HG03139 (cell line): ENCODE data around the gene LGALS7.
"Not testable (repeated sequence)": the region's sequence is repeated elsewhere in the genome, so short reads cannot be mapped to it uniquely, and the experiment has no call there.

ENCODE experiments used
- ATAC-seq: cut with Tn5 transposase; IDR thresholded peaks from one replicate; pipeline ENCODE4 v1.9.1; 2021; ENCODE audit not compliant: unreplicated experiment

Gene LGALS7

DNA sequence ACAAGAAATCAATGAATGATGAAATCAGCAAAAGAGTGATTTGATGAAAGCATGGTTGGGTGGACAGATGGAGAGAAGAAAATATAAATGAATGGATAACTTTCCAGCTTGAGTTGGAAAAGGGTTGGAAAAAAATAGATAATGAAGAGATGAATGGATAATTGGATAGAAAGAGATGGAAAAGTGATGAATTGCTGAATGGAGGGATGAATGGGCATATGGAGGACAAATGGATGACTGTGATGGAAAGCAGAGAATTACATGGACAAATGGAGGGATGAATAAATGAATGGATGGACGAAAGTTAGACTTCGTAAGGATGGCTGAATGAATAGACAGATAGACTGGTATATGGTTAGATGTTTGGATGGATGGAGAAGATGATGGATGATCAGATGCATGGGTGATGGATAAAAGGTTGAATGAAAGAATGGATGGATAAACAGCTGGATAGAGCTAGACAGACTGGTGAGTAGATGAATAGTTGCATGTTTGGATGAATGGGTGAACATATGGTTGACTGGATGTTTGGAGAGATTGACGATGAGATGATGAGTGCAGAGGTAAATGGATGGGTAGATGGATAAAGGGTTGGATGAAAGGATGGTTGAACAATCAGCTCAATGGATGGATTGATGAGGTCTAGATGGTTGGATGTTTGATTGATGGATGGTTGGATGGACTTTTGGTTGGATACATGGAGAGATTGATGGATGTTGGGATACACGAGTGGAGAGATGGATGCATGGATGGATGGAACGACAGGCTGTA, 27.4 kb upstream of the LGALS7 start:
- ATAC-seq = no peak

- no peak for ATAC-seq
These were observed 25.8 kb upstream of the LGALS7 start for GRCh38 chr19:38799104-38799503.

GRCh38 chr19:38797781-38798180, 24.5 kb upstream of the LGALS7 start:
- ATAC-seq = not testable (repeated sequence)

DNA sequence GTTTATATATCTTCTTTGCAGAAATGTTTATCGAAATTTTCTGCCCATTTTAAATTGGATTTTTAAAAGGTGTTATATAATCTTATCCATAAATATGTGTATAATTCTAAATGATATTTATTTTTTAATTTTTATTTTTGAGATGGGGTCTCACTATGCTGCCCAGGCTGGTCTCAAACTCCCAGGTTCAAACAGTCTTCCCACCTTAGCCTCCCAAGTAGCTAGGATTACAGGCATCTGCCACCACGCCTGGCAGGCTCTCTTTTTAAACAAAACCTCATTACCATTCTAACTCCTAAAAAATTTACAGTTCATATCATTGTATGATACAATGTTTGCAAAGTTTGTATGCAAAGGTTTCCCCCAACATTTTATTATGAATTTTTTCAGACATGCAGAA, 22.8 kb upstream of the LGALS7 start:
- ATAC-seq = no peak

- no peak for ATAC-seq
These were observed 22.2 kb upstream of the LGALS7 start for GRCh38 chr19:38795549-38795948.

DNA sequence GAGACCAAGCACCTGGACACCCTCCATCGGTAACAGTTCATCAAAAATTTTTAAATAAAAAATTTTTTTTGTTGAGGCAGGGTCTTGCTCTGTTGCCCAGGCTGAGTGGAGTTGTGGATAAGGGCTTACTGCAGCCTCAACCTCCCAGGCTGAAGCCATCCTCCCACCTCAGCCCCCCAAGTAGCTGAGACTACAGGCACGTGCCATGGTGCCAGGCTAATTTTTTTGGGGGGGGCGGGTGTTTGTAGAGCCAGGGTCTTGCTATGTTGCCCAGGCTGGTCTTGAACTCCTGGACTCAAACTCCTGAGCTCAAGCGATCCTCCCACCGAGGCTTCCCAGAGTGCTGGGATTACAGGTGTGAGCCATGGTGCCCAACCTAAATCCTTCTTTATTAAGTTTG, 20.4 kb upstream of the LGALS7 start:
- ATAC-seq = no peak

GRCh38 chr19:38793177-38793576, 19.9 kb upstream of the LGALS7 start:
- ATAC-seq = no peak

DNA sequence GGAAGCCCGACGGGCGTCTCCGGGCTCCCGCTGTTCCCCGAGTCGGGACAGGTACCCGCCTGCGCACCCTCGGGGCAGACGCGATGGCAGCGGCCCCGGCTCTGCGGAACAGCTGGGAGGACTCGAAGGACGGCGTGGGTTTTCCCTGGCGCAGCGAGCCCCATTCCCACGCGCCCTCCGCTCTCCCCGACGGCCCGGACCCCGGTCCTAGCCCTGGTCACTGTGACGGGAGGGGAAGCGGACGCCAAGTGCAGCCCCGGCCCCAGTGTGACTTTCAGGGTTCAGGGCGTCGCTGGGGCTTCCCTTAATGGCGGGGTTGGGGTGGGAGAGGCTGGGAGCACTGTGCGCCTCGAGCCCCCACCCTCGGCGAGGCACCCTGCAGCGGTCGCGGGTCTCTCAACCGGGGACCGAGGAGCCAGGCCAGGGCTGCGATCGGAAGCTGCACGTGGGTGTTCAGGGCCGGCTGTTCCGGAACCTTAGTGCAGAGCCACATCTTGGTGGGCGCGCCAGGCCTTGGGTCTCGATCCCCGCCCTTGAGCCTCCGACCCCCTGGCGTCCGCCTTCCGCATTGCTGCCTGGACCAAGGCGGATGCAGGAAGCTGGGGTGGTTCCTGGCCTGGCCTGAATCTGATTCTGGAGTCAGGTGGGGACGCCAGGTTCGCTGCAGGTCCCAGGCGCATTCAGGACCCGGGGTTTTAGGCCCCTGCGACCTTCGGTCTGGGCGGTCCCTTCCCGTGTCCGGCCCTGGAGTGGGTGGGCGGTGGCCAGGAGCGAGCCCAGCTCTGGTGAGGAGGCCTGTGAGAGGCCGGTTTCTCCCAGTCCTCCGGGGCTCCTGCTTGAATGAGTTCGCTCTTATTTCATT, 19.2 kb upstream of the LGALS7 start:
- no peak for ATAC-seq

- ATAC-seq = not testable (repeated sequence)
These were observed 18.2 kb upstream of the LGALS7 start for GRCh38 chr19:38791451-38792064.

- ATAC-seq = not testable (repeated sequence)
These were observed 17.4 kb upstream of the LGALS7 start for GRCh38 chr19:38790507-38791403.

GRCh38 chr19:38788478-38789243, 15.3 kb upstream of the LGALS7 start, which contains the start of gene LGALS7B:
TSS of gene LGALS7B (plus strand) at chr19:38789200. CDS start at chr19:38789227, 27 bp downstream.
- ATAC-seq = no peak

DNA sequence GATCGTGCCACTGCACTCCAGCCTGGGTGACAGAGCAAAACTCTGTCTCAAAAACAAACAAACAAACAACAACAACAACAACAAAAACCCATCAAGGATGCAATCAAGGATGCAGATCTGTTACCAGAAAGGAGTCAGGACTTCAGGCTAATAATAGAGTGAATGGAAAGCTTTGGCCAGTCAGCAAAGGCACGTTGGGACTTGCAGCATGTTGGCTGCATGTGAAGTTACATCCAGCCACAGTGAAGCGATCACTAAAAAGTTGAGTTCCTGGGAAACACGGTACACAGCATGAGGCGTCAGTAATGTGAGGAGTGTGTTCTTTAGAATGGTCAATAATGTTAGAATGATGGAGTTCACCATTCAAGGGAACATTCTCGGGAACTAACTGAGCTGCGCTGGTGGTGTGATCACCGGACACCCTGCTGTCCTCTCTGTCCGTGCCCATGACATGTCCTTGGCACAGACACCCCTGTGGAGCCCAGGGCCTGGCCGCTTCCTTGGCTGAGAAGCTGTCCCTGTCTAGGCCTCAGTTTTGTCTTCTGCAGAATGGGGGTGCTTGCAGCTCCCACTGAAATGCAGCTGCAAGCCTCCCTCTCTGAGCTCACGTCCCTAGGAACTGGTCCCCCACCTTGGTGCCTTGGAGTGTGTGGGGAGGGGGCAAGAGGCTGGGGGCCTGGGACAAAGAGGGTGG, 13.4 kb upstream of the LGALS7 start:
- ATAC-seq = no peak

DNA sequence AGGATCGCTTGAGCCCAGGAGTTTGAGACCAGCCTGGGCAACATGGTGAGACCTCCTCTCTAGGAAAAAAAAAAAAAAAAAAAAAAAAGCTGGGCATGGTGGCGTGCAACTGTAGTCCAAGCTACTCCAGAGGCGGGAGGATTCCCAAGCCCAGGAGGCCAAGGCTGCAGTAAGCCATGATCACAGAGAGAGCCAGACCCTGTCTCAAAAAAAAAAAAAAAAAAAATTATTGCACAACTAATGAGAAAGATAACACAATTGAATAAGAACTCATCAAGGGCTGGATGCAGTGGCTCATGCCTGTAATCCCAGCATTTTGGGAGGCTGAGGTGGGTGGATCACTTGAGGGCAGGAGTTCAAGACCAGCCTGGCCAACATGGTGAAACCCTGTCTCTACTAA, 12.7 kb upstream of the LGALS7 start:
- not testable (repeated sequence) for ATAC-seq

GRCh38 chr19:38785187-38785699, 11.9 kb upstream of the LGALS7 start:
- no peak for ATAC-seq

GRCh38 chr19:38784224-38784623, 10.9 kb upstream of the LGALS7 start:
- no peak for ATAC-seq

DNA sequence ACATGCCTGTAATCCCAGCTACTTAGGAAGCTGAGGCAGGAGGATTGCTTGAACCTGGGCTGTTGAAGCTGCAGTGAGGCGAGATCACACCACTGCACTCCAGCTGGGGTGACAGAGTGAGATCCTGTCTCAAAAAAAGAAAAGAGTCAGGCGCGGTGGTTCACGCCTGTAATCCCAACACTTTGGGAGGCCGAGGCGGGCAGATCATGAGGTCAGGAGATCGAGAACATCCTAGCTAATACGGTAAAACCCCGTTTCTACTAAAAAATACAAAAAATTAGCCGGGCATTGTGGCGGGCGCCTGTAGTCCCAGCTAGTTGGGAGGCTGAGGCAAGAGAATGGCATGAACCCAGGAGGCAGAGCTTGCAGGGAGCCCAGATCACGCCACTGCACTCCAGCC, 8.9 kb upstream of the LGALS7 start:
- not testable (repeated sequence) for ATAC-seq

DNA sequence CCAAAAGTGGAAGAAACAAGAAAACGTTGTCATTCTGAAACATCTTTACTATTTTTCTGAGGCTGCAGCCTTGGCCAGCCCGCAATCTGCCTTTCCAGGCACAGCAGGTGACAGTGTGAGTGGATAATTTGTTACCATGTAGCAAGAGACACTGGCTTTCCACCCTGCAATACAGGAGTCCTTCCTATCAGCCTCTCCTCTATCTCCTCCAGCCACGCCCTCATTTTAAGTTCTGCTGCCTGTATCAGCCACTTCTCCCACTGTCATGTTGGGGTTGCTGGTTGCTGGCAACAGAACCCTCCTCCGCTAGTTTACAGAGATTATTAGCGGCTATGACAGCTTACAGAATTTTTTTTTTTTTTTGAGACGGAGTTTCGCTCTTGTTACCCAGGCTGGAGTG, 7.7 kb upstream of the LGALS7 start:
- ATAC-seq = no peak

GRCh38 chr19:38780443-38780842, 7.1 kb upstream of the LGALS7 start:
- ATAC-seq = no peak

- no peak for ATAC-seq
These were observed 5.4 kb upstream of the LGALS7 start for GRCh38 chr19:38778733-38779132.
